ENCODE results near the gene HM13. TPM values are rescaled to one million over a fixed set of nuclear protein-coding genes. Genes with fewer than 3 reads are reported as not detected.
A peak's percentile ranks its signal among the peaks of the same experiment; 100 is the strongest.

Gene HM13
- total and polyA plus RNA-seq, 2 of the 13 experiments (the other 11 are each of a cell fraction or from before 2014, with no cell fraction given) = 118 to 243 TPM

DNA sequence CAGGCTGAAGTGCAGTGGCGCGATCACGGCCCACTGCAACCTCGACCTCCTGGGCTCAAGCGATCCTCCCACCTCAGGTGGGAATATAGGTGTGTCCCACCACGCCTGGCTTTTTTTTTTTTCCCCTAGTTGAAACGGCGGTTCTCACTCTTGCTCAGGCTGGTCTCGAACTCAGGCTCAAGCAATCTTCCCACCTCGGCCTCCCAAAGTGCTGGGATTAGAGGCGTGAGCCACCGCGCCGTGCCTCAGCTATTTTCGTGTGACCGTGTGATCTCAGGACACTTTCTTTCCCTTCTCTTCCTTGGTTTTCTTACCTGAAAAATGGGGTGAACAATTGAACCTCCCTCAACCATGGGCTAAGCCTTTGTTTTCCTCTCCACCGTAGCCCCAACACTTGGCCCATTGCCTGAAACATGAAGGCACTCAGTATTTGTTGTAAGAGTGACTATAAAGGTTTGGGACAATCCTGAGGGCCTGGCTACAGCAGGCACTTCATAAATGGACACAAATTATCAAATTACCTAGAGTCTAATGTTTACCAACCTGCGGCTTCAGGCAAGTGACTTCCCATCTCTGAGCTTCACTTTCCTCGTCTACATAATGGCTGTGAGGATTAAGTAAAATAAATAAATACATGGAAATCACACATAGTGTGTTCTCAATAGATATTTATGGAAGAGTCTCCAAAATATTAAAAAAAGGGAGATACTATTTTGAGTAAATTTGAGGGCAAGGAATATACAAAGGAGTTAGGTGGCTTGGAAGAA is 59.5 kb downstream of the HM13 start (continued):
- TF ChIP-seq, protein P1, sequence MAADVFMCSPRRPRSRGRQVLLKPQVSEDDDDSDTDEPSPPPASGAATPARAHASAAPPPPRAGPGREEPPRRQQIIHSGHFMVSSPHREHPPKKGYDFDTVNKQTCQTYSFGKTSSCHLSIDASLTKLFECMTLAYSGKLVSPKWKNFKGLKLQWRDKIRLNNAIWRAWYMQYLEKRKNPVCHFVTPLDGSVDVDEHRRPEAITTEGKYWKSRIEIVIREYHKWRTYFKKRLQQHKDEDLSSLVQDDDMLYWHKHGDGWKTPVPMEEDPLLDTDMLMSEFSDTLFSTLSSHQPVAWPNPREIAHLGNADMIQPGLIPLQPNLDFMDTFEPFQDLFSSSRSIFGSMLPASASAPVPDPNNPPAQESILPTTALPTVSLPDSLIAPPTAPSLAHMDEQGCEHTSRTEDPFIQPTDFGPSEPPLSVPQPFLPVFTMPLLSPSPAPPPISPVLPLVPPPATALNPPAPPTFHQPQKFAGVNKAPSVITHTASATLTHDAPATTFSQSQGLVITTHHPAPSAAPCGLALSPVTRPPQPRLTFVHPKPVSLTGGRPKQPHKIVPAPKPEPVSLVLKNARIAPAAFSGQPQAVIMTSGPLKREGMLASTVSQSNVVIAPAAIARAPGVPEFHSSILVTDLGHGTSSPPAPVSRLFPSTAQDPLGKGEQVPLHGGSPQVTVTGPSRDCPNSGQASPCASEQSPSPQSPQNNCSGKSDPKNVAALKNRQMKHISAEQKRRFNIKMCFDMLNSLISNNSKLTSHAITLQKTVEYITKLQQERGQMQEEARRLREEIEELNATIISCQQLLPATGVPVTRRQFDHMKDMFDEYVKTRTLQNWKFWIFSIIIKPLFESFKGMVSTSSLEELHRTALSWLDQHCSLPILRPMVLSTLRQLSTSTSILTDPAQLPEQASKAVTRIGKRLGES (CRISPR knock-in tag; IDR thresholded peaks at IDR 0.05; ENCODE audit: borderline replicate concordance) = no peak
- TF ChIP-seq NR2C2 (CRISPR knock-in tag; IDR thresholded peaks at IDR 0.05; ENCODE audit: borderline replicate concordance) = no peak; the same call in 1 of the 2 replicates
- no peak for TF ChIP-seq ZNF282 (IDR thresholded peaks at IDR 0.05; ENCODE audit: partially characterized antibody)
- TF ChIP-seq SRSF9 (IDR thresholded peaks at IDR 0.05; ENCODE audit: borderline replicate concordance, insufficient read depth, low read depth, low read length, poor library complexity, severe bottlenecking) = no peak
- TF ChIP-seq, protein P2, sequence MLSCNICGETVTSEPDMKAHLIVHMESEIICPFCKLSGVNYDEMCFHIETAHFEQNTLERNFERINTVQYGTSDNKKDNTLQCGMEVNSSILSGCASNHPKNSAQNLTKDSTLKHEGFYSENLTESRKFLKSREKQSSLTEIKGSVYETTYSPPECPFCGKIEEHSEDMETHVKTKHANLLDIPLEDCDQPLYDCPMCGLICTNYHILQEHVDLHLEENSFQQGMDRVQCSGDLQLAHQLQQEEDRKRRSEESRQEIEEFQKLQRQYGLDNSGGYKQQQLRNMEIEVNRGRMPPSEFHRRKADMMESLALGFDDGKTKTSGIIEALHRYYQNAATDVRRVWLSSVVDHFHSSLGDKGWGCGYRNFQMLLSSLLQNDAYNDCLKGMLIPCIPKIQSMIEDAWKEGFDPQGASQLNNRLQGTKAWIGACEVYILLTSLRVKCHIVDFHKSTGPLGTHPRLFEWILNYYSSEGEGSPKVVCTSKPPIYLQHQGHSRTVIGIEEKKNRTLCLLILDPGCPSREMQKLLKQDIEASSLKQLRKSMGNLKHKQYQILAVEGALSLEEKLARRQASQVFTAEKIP (CRISPR knock-in tag; IDR thresholded peaks at IDR 0.05; ENCODE audit: borderline replicate concordance) = no peak
- peak; percentile 7; the same call in 1 of the 2 replicates for TF ChIP-seq HOXD1 (CRISPR knock-in tag; IDR thresholded peaks at IDR 0.05)
- no peak for TF ChIP-seq ZNF251 (CRISPR knock-in tag; IDR thresholded peaks at IDR 0.05)
- TF ChIP-seq ZNF382 (CRISPR knock-in tag; IDR thresholded peaks at IDR 0.05; ENCODE audit: borderline replicate concordance) = no peak
- TF ChIP-seq ZNF136 (CRISPR knock-in tag; IDR thresholded peaks at IDR 0.05; ENCODE audit: low read depth) = no peak
- TF ChIP-seq ZNF83 (CRISPR knock-in tag; IDR thresholded peaks at IDR 0.05; ENCODE audit: borderline replicate concordance) = no peak
- TF ChIP-seq, protein P3, sequence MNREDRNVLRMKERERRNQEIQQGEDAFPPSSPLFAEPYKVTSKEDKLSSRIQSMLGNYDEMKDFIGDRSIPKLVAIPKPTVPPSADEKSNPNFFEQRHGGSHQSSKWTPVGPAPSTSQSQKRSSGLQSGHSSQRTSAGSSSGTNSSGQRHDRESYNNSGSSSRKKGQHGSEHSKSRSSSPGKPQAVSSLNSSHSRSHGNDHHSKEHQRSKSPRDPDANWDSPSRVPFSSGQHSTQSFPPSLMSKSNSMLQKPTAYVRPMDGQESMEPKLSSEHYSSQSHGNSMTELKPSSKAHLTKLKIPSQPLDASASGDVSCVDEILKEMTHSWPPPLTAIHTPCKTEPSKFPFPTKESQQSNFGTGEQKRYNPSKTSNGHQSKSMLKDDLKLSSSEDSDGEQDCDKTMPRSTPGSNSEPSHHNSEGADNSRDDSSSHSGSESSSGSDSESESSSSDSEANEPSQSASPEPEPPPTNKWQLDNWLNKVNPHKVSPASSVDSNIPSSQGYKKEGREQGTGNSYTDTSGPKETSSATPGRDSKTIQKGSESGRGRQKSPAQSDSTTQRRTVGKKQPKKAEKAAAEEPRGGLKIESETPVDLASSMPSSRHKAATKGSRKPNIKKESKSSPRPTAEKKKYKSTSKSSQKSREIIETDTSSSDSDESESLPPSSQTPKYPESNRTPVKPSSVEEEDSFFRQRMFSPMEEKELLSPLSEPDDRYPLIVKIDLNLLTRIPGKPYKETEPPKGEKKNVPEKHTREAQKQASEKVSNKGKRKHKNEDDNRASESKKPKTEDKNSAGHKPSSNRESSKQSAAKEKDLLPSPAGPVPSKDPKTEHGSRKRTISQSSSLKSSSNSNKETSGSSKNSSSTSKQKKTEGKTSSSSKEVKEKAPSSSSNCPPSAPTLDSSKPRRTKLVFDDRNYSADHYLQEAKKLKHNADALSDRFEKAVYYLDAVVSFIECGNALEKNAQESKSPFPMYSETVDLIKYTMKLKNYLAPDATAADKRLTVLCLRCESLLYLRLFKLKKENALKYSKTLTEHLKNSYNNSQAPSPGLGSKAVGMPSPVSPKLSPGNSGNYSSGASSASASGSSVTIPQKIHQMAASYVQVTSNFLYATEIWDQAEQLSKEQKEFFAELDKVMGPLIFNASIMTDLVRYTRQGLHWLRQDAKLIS (CRISPR knock-in tag; IDR thresholded peaks at IDR 0.05) = 0 out of 2 replicates have a peak, but pooled peaks have one; percentile 86
- no peak for TF ChIP-seq KDM6A (CRISPR knock-in tag; IDR thresholded peaks at IDR 0.05; ENCODE audit: low read depth)
- 0 out of 2 replicates have a peak, but pooled peaks have one; percentile 24 for TF ChIP-seq GPN1 (CRISPR knock-in tag; IDR thresholded peaks at IDR 0.05; ENCODE audit: borderline replicate concordance)
- peak; percentile 97 for TF ChIP-seq ZMYM3 (CRISPR knock-in tag; IDR thresholded peaks at IDR 0.05)
- no peak for TF ChIP-seq TRIM24 (CRISPR knock-in tag; IDR thresholded peaks at IDR 0.05)
- TF ChIP-seq, protein P4, sequence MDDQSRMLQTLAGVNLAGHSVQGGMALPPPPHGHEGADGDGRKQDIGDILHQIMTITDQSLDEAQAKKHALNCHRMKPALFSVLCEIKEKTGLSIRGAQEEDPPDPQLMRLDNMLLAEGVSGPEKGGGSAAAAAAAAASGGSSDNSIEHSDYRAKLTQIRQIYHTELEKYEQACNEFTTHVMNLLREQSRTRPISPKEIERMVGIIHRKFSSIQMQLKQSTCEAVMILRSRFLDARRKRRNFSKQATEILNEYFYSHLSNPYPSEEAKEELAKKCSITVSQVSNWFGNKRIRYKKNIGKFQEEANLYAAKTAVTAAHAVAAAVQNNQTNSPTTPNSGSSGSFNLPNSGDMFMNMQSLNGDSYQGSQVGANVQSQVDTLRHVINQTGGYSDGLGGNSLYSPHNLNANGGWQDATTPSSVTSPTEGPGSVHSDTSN (CRISPR knock-in tag; IDR thresholded peaks at IDR 0.05; ENCODE audit: borderline replicate concordance) = no peak
- TF ChIP-seq RARA (CRISPR knock-in tag; IDR thresholded peaks at IDR 0.05) = no peak
- TF ChIP-seq HDAC2 (CRISPR knock-in tag; IDR thresholded peaks at IDR 0.05) = no peak; the same call in 1 of the 2 replicates
- TF ChIP-seq ZNF556 (CRISPR knock-in tag; IDR thresholded peaks at IDR 0.05; ENCODE audit: borderline replicate concordance) = no peak

Measured in HepG2 (cell line).